Neural crest cell (in vitro differentiated cells): ENCODE data around the gene SOX2. TPM values are rescaled to one million over a fixed set of nuclear protein-coding genes. Genes with fewer than 3 reads are reported as not detected.

Source experiments
- DNase-seq: peaks from one replicate; pipeline ENCODE4 v3.0.0; 2021; ENCODE audit warnings: low read depth, mixed read lengths, low spot score
- H3K27ac Mint-ChIP-seq: one replicate; pipeline ENCODE4 v1.8.0; 2021; ENCODE audit warnings: mild to moderate bottlenecking, mixed read lengths; ENCODE audit not compliant: unreplicated experiment
- H3K27me3 Mint-ChIP-seq: 2 replicates; pipeline ENCODE4 v1.8.0; 2021; ENCODE audit warnings: low read depth, mild to moderate bottlenecking, mixed read lengths
- H3K36me3 Mint-ChIP-seq: 2 replicates; pipeline ENCODE4 v1.8.0; 2021; ENCODE audit warnings: low read depth, mild to moderate bottlenecking, mixed read lengths
- H3K4me1 Mint-ChIP-seq: 2 replicates; pipeline ENCODE4 v1.8.0; 2021; ENCODE audit warnings: mixed read lengths
- H3K4me3 Mint-ChIP-seq: one replicate; pipeline ENCODE4 v1.8.0; 2021; ENCODE audit warnings: mild to moderate bottlenecking, mixed read lengths
- H3K9me3 Mint-ChIP-seq: 2 replicates; pipeline ENCODE4 v1.8.0; 2021; ENCODE audit warnings: mixed read lengths
- CTCF ChIP-seq: fragments of 200-600 bp; sonication (generic); conservative IDR thresholded peaks from 2 replicates; pipeline ENCODE4 v1.5.0; 2021; ENCODE audit warnings: antibody characterized with exemption, mild to moderate bottlenecking
- total RNA-seq: library from RNA; stranded (reverse); gene quantifications from 2 replicates; pipeline ENCODE4 v1.2.1, GENCODE V29; 2021

Gene SOX2
- total RNA-seq, 1 donor from 2014 or later, result 105 TPM

GRCh38 chr3:181752202-181752671 is 40.5 kb downstream of the SOX2 start:
- Mint-ChIP-seq H3K9me3 (no peaks in the 10 kb centered on the region), H3K4me1 (peaks cover 70% of the 10 kb centered on the region), H3K36me3 (no peaks in the 10 kb centered on the region), H3K27me3 (no peaks in the 10 kb centered on the region), H3K4me3 (peak overlapping the region; percentile 78), H3K27ac (peak overlapping the region; percentile 79)
- DNase-seq, result peak; percentile 45
- no peak for TF ChIP-seq CTCF

- Mint-ChIP-seq H3K9me3 (no peaks in the 10 kb centered on the region), H3K27ac (peak overlapping the region; percentile 63), H3K36me3 (no peaks in the 10 kb centered on the region), H3K4me1 (peaks cover 75% of the 10 kb centered on the region), H3K27me3 (no peaks in the 10 kb centered on the region), H3K4me3 (peak overlapping the region; percentile 45)
- DNase-seq, result no peak
- no peak for TF ChIP-seq CTCF
Observed at GRCh38 chr3:181753391-181753790, 41.7 kb downstream of the SOX2 start.

GRCh38 chr3:181755959-181756358 is 44.2 kb downstream of the SOX2 start:
- H3K4me3 Mint-ChIP-seq, result peak overlapping the region; percentile 76
- no peaks in the 10 kb centered on the region for H3K36me3 Mint-ChIP-seq
- no peak for DNase-seq
- no peak for TF ChIP-seq CTCF
- no peak overlapping the region for H3K27ac Mint-ChIP-seq
- peaks cover 79% of the 10 kb centered on the region for H3K4me1 Mint-ChIP-seq
- H3K9me3 Mint-ChIP-seq, result no peaks in the 10 kb centered on the region
- H3K27me3 Mint-ChIP-seq, result no peaks in the 10 kb centered on the region

GRCh38 chr3:181756645-181757297 is 45.0 kb downstream of the SOX2 start:
- Mint-ChIP-seq H3K4me3 (peak overlapping the region; percentile 76), H3K36me3 (no peaks in the 10 kb centered on the region), H3K9me3 (no peaks in the 10 kb centered on the region), H3K27ac (peak overlapping the region; percentile 85), H3K27me3 (no peaks in the 10 kb centered on the region), H3K4me1 (peaks cover 77% of the 10 kb centered on the region)
- DNase-seq, result no peak
- no peak for TF ChIP-seq CTCF

GRCh38 chr3:181757694-181758306 is 46.1 kb downstream of the SOX2 start:
- Mint-ChIP-seq H3K4me3 (peak overlapping the region; percentile 76), H3K27ac (peak overlapping the region; percentile 28), H3K4me1 (peaks cover 75% of the 10 kb centered on the region)

More at GRCh38 chr3:181757694-181758306, 46.1 kb downstream of the SOX2 start:
- Mint-ChIP-seq H3K36me3 (no peaks in the 10 kb centered on the region), H3K27me3 (no peaks in the 10 kb centered on the region), H3K9me3 (peaks cover under 1% of the 10 kb centered on the region)
- DNase-seq, result no peak
- no peak for TF ChIP-seq CTCF
